GM18870 (cell line): Measurements from ENCODE around the gene NVL.
"Not testable (repeated sequence)": the region's sequence is repeated elsewhere in the genome, so short reads cannot be mapped to it uniquely, and the experiment has no call there.

Experiments
- ATAC-seq: cut with Tn5 transposase; IDR thresholded peaks from one replicate; pipeline ENCODE4 v1.9.1; 2021; ENCODE audit warnings: moderate library complexity; ENCODE audit not compliant: unreplicated experiment

The NVL gene

DNA sequence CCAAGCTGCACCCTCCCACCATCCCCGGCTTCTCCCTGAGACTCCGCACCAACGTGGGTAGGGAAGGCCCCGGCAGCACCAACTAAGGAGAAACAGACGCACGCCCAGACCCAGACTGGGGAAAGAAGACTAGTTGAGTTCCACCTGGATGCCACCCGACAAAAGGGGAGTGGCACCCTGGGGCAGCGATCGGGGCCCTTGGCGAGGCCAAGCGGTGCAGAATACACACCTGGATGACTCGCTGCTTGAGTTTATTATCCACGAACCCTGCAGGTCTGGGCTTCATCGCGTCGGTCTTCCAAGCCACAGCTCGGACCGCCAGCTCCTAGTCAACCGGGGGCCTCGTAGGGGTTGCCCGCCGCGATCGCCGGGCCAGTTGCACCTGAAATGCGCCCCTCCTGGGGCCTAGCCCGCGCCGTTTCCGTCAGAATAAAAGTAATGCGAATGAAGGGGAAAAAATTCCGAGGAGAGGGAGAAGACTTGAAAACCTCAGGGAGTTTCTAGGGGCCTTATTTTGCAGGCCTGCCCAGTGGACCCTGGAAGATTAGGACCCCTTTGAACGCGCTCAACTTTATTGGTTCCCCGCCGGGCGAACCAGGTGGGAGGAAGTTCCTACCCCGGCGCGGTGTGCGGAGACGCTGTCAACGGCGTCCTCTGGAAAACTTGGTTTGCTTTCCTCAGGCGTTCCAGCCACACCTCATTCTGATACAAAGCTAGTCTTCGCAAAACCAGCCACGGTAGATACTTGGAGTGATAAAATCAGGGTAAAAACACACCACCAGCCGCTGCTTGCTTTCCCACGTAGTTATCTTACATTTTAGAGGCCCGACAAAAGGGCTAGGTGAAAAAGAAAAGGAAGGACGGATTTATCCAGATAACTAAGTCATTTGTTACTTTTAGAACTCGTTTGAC lies at the start of gene NVL:
Gene NVL (minus strand): TSS at position 331 of the 912 bp plus-strand sequence. CDS start 45 bp downstream, at position 286.
- ATAC-seq, result peak; percentile 63

DNA sequence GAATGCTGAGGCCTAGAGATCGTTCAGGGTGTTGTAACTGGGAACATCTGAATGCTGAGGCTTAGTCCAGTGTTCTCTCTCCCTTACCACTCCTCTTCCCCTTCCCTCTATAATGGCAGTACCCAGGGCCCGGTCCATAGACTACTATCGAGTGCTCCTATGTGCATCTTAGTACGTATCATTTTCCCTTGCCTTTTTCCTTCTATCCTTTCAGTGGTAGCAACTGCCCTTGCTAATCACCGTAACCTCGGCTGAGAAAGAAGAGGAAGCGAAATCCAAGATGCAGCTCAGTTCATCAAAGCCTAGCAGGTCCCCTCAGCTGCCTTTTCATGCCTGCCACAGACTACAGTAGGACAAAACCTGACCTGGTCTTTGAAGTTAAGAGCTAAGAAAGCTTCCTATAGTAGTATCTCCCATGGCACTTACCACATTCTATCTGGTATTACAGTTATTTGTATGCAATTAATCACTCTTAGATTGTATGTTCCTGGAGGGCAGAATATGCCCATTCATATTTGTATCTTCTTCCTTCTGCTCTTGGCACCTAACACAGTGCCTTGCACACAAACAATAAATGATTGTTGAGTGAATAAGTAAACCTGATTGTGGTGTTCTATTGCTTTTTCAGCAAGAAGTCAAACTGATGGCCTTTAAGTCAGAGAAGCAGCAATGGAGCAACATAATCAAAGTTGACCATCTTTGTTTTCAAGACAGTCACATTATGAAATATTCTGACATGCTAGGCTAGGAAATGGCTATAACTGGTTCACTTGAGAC lies 49.1 kb upstream of the NVL start:
- peak; percentile 38 for ATAC-seq

DNA sequence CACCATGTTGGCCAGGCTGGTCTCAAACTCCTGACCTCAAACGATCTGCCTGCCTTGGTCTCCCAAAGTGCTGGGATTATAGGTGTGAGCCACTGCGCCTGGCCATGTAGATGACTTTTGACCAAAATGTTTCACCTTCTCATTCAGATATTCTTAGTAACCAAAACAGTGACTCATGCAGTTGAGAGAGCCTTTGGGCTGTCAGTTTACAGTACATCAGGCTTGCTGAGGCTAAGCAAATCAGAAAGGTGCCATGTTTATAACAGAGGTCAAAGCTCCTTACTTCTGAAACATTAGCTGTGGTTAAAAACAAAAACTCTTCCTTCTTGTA lies 47.7 kb upstream of the NVL start:
- peak; percentile 61 for ATAC-seq

DNA sequence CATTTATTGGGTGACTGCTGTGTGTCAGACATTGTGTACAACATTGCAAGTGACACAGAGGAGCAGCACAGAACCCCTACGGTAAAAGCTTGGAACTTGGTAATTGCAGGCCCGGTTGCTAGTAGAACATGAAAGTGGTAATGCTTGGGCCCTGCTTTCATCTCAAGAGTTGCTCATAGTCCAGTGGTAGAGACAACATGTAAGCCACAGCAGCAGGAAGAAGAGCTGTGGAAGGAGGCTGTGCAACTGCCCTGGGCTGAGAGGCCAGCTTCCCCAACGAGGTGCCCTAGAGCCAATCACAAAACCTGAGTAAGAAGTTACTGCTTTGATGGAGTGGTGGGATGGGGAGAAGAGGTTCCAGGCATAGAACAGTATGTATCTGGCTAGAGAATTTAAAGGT lies 45.1 kb upstream of the NVL start:
- no peak for ATAC-seq

DNA sequence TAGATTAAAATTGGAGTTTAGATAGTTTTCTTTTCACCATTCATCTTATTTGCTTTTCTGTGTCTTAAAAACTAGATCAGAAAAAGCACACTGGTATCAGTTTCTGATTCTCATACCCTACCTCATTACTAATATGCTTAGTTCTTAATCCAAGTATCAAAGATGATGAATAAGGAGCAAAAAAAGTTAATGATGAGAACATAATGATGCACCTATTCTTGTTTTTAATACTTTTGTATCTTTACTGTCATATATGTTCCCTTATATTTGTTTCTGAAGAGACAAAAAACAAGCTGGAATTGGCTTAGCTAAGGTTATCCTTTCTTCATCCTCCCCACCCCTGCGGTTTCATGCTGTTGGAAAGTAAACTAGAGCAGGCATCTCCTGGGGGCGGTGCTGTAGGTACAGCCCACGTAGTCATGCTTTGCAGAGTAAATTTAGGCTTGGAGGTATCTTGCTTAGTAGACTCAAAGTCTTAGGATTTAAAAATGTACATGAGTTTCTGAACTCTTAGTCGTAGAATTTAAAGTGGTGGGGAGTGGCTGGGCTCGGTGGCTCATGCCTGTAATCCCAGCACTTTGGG lies 43.1 kb upstream of the NVL start:
- ATAC-seq, result no peak

DNA sequence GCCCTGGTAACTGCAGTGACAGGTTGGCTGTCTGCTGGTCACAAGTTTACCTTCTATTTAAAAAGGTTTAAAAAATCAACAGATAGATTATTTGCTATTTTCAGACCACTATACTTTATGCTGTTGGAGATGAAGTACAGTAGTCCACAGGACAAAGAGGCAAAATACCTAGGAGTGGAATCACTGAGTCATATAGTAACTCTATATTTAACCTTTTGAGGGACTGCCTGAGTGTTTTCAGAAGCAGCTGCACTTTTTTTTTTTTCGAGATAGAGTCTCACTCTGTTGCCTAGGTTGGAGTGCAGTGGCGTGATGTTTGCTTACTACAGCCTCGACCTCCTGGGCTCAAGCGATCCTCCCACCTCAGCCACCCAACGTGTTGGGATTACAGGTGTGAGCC lies 38.4 kb upstream of the NVL start:
- ATAC-seq, result peak; percentile 95

DNA sequence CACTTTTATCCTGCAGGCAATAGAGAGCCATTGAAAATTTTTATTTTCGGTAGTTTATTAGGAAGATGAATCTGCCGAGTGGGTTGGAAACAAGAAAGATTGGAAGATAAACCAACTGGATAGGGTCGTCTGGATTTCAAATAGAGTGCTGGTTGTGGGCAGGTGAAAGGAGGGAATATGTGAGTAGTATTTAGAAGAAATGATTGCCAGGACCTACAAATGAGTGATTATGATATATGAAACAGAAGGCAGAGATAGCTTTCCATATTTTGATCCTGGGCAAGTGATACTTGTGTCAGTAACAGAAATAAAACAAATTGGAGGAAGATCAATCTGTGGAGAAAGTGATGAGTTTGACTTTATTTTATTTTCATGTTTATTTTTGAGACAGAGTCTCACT lies 29.2 kb upstream of the NVL start:
- ATAC-seq, result no peak

DNA sequence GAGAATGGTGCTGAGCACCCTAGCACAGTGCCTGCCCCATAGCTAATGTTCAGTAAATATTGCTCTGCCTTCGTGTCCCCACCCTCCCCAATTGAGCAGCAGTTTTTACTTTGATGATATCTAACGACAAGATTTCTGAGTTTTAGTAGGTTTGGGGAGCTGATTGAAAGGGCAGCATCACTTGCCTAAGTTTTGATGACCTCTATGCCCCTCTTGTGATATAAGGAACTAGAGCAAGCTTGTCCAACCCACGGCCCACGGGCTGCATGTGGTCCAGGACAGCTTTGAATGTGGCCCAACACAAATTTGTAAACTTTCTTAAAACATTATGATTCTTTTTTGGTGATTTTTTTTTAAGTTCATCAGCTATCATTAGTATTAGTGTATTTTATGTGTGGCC lies 28.3 kb upstream of the NVL start:
- ATAC-seq, result no peak

DNA sequence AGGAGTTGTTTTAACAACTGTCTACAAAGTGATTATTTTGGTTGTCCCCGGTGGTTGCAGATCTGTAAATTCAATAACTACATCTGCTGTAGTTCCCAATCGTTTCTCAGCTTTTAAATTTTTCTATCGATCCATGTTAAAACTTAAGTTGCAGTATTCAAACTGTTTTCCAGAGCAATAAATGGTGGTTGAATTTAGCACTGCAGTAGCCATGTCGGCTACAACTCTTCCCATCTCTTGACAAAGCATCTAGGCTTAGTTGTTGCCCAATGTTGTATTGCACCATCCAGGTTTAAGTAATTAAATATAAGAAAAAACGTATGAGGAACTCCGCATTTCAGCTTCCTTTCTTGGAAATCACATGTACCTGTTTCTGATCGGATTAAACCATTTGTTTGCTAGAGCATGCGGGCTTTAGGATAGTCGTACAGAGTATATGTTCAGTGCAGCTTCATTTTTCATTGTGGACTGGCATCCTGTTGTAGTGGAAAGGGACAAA lies 27.7 kb upstream of the NVL start:
- ATAC-seq, result no peak

DNA sequence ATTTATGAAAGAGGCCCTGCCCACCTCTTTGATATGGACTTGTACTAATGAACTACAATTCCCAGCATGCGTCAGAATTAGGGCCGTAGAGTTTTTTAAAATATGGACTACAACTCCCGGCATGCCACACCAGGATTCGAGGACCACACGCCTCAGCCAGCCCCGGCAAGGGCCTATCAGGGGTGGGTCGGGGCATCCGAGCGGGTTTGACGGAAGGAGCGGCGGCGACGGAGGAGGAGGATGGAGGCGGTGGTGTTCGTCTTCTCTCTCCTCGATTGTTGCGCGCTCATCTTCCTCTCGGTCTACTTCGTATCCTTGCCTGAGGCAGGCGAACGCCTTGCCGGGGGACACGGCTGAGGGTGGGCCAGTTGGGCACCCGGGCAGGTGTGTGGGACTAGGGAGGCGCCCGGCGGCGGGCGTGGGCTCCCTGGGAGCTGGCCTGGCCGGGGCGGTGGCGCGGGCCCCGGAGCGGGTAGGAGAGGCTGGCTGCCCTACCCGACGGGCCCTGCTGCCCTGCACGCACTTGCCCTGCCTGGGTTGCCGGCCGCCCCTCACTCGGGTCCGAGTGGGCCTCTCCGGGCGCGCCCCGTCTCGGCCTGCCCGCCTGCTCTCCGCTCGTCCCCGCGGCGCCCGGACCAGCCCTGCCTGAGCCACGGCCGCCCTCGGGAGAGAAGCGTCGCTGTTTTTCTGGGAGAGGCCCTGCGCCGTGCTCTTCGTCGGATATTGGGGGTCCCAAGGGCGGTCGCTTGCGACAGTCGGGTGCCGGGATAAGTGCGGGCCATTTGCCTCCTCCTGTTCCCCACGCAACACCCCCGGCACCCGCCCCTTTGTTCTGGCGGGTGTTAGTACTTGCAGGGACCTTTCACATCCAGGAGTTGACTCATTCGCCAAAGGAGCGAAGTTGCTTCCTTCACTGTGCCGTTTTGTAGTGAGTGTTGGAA lies 27.0 kb upstream of the NVL start, which contains the start of gene CNIH4:
Gene CNIH4 (plus strand): TSS at position 195 of the 941 bp plus-strand sequence. CDS start 46 bp downstream, at position 241.
- peak; percentile 97 for ATAC-seq

DNA sequence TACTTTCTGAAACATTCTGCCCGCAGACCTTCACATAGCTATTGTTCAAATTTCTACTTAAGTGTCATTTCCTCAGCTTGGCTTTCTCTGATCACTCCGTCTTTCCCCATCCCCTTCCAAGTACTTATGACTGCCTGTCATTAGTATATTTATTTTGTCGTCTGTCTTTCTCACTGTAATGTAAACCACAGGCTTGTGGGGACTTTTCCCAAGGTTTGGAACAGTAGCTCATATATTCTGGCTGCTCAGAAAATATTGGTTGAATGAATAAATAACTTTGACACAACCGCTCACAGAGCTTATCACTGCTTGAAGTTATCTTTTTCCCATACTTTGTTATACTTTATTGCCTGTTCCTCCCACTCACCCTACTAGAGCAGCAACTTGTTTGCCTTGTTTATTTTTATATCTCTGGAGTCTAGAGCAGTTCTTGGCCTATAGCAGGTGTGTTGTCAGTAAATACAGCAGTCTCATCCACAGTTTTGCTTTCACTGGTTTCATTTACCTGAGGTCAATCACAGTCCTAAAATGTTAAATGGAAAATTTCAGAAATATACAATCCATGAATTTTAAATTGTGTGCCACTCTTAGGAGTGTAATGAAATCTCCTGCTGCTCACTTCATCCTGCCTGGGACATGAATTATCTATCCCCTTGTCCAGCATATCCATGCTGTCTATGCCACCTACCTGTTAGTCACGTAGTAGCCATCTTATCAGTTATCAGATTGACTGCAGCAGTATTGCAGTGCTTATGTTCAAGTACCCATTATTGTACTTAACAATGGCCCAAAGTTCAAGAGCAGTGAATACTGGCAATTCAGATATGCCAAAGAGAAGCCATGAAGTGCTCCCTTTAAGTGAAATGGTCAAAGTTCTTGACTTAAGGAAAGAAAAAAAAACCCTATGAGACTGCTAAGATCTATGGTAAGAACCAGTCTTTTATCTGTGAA lies 24.3 kb upstream of the NVL start:
- no peak for ATAC-seq

DNA sequence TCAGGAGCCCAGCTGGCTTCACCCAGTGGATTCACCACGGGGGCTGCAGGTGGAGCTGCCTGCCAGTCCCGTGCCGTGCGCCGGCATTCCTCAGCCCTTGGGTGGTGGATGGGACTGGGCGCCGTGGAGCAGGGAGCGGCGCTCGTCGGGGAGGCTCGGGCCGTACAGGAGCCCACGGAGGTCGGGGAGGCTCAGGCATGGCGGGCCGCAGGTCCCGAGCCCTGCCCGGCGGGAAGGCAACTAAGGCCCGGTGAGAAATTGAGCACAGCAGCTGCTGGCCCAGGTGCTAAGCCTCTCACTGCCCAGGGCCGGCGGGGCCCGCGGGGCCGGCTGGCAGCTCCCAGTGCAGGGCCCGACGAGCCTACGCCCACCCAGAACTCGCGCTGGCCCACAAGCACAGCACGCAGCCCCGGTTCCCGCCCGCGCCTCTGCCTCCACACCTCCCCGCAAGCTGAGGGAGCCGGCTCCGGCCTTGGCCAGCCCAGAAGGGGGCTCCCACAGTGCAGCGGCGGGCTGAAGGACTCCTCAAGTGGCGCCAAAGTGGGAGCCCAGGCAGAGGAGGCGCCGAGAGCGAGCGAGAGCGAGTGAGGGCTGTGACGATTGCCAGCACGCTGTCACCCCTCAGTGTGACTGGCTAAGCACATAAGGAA lies 22.6 kb upstream of the NVL start:
- not testable (repeated sequence) for ATAC-seq

DNA sequence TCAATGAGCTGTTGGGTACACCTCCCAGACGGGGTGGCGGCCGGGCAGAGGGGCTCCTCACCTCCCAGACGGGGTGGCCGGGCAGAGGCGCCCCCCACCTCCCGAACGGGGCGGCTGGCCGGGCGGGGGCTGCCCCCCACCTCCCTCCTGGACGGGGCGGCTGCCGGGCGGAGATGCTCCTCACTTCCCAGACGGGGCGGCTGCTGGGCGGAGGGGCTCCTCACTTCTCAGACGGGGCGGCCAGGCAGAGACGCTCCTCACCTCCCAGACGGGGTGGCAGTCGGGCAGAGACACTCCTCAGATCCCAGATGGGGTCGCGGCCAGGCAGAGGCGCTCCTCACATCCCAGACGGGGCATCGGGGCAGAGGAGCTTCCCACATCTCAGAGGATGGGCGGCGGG lies 19.7 kb upstream of the NVL start:
- ATAC-seq, result not testable (repeated sequence)

DNA sequence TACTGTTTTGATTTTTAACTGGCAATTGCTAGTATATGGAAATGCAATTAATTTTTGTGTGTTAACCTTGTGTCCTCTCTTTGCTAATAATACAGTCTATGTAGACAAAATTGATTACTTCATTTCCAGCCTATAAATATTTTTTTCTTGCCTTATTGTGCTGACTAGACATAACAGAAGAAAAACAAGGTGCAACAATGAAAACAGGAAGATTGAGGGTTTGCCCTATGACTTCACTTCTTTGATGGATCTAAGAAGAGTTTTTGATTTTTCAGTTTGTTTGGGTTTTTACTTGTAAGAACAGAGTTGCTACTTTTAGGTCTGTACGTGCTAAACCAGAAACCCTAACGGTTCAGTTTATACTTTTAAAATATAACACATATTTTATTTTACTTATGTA lies 18.2 kb upstream of the NVL start:
- ATAC-seq, result no peak

DNA sequence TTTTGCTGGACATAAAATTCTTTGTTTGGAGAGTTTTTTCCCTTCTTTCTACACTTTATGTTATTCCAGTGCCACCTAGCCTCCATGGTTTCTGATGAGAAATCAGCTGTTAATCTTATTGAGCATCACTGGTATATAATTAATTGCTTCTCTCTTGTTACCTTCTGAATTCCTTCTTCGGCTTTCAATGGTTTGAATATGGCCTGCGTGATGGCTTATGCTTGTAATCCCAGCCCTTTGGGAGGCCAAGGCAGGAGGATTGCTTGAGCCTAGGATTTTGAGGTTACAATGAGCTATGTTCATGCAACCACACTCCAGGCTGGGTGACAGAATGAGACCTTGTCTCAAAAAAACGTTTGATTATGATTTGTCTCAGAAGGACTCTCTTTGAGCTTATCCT lies 13.7 kb upstream of the NVL start:
- ATAC-seq, result no peak

DNA sequence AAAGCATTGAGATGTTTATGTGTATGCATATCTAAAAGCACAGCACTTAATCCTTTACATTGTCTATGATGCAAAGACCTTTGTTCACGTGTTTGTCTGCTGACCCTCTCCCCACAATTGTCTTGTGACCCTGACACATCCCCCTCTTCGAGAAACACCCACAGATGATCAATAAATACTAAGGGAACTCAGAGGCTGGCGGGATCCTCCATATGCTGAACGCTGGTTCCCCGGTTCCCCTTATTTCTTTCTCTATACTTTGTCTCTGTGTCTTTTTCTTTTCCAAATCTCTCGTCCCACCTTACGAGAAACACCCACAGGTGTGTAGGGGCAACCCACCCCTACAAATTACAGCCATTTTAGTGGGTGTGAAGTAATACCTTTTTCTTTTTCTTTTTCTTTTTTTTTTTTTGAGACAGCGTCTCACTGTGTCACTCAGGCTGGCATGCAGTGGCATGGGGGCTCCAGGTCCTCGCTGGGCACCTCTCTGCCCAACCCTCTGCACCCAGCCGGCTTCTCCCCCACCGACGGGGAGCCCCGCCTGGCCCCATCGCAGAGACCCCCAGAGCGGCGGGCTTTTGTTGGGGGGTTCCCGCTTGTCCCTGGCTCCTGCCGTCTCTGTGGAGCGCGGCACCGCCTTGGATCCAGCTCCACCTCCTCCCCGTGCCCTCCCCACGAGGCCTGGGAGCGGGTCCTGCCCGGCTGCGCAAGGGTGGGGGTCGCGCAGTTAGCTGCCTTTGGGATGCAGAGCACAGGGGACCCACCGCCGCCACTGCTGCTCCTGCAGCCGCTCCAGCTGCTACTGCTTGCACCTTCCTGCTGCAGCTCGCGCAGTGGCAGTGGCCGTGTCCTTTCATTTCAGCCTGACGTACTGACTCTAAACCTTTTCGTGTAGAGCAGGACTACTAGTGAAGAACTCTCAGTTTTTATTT lies 10.7 kb upstream of the NVL start:
- not testable (repeated sequence) for ATAC-seq

DNA sequence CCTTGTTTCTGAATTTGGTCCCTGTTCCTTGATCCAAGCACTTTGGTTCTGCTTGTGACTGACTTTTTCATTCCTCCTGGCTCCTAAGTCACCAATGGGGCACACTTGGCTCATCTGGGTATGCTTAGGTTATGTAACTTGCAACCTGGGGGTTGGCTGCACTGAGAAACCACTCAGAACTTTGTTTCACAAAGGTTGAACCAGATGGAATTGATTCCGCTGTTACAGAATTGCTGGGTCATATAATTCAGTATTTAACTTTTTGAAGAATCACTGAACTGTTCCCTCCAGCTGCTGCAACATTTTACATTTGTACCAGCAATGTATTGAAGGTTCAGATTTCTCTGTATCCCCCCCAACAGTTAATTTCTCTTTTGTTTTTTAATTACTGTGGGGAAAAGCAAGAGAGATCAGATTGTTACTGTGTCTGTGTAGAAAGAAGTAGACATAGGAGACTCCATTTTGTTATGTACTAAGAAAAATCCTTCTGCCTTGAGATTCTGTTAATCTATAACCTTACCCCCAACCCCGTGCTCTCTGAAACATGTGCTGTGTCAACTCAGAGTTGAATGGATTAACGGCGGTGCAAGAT lies 9.6 kb upstream of the NVL start:
- no peak for ATAC-seq
